CD4-positive, alpha-beta memory T cell (primary cell): ENCODE measurements around the gene SLC6A18. TPM values are rescaled to one million over a fixed set of nuclear protein-coding genes. Genes with fewer than 3 reads are reported as not detected.

Experiments used
- polyA plus RNA-seq, 2 donors: library from polyadenylated mRNA; unstranded; fragments of 300-500 nt; fragmentation: Illumina TruSeq; gene quantifications; one replicate each; pipeline ENCODE4 v1.2.3, GENCODE V29; 2021
- total RNA-seq, 2 experiments: library from RNA; stranded (reverse); gene quantifications; one replicate each; pipeline ENCODE4 v1.2.3, GENCODE V29; 2021

SLC6A18 gene
- total and polyA plus RNA-seq, 4 experiments from 2014 or later: not detected

Other genes with a start within 250 kb of the SLC6A18 start
- gene NKD2, start 216.6 kb upstream of the SLC6A18 start, total RNA-seq: not detected
- gene NKD2, start 216.6 kb upstream of the SLC6A18 start, polyA plus RNA-seq: not detected
- 10 to 100 TPM; 30.6 to 32.9 TPM for gene SLC12A7, start 113.3 kb upstream of the SLC6A18 start, total RNA-seq
- 10 to 100 TPM; 11.7 to 22.3 TPM for gene SLC12A7, start 113.3 kb upstream of the SLC6A18 start, polyA plus RNA-seq
- gene SLC6A19, start 23.8 kb upstream of the SLC6A18 start, total RNA-seq: not detected
- gene SLC6A19, start 23.8 kb upstream of the SLC6A18 start, polyA plus RNA-seq: not detected
- not detected for gene TERT, start 69.7 kb downstream of the SLC6A18 start, total RNA-seq
- under 1 TPM; 0.12 to 0.13 TPM for gene TERT, start 69.7 kb downstream of the SLC6A18 start, polyA plus RNA-seq
- 10 to 100 TPM; 86.0 to 87.4 TPM for gene CLPTM1L, start 119.7 kb downstream of the SLC6A18 start, total RNA-seq
- gene CLPTM1L, start 119.7 kb downstream of the SLC6A18 start, polyA plus RNA-seq: 10 to 100 TPM; 34.1 to 59.2 TPM
- gene SLC6A3, start 220.1 kb downstream of the SLC6A18 start, total RNA-seq: not detected
- gene SLC6A3, start 220.1 kb downstream of the SLC6A18 start, polyA plus RNA-seq: not detected